ENCODE measurements around the gene MRPL22.
A peak's percentile ranks its signal among the peaks of the same experiment; 100 is the strongest.
"Not testable (repeated sequence)": the region's sequence is repeated elsewhere in the genome, so short reads cannot be mapped to it uniquely, and the experiment has no call there.

The MRPL22 gene

GRCh38 chr5:155004138-155004744 lies 63.4 kb downstream of the MRPL22 start:
- 93% methylated on average over 9 of the region's 11 CpGs for WGBS (ENCODE audit: insufficient coverage)
- H3K4me3 ChIP-seq (ENCODE audit: control insufficient read depth in 1 of 7, extremely low read depth in 1 of 7, insufficient read depth in 4 of 7, low read depth in 2 of 7, low read length in 6 of 7): no peak overlapping the region
- peak; percentile 27 to 51 (median 47) for DNase-seq
- no peaks in the 10 kb centered on the region for H3K27me3 ChIP-seq (replicated peaks in 2 of 5; ENCODE audit: control insufficient read depth in 4 of 5, insufficient read depth in 5 of 5, low read length in 4 of 5)
- no peaks in the 10 kb centered on the region for H3K4me1 ChIP-seq (ENCODE audit: control extremely low read depth in 1 of 4, control insufficient read depth in 4 of 4, insufficient read depth in 4 of 4, low read length in 3 of 4)
- POLR2A ChIA-PET: no interaction called here
- H3K9me3 ChIP-seq (ENCODE audit: control extremely low read depth in 1 of 5, control insufficient read depth in 4 of 5, insufficient read depth in 2 of 5, low read depth in 1 of 5, low read length in 4 of 5): peaks cover 0 to 5% (median 0%) of the 10 kb centered on the region in 5 experiments
- CTCF ChIA-PET: interaction anchor here (0.8 to 12.8 kb wide), 7 partner anchors 9 to 62 kb away, joined by 3 to 131 read pairs (median 4); no protein-coding TSS in a partner anchor
- H3K27ac ChIP-seq (ENCODE audit: insufficient read depth in 1 of 2, low read depth in 1 of 2, low read length in 2 of 2, poor library complexity in 1 of 2, severe bottlenecking in 2 of 2): no peak overlapping the region
- no peaks in the 10 kb centered on the region for H3K36me3 ChIP-seq (ENCODE audit: control insufficient read depth in 4 of 4, insufficient read depth in 4 of 4, low read length in 3 of 4)

DNA sequence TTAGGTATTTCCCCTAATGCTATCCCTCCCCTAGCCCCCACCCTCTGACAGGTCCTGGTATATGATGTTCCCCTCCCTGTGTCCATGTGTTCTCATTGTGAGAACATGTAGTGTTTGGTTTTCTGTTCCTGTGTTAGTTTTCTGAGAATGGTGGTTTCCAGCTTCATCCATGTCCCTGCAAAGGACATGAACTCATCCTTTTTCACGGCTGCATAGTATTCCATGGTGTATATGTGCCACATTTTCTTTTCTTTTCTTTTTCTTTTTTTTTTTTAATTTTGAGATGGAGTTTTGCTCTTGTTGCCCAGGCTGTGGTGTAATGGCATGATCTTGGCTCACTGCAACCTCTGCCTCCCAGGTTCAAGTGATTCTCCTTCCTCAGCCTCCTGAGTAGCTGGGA lies 65.4 kb downstream of the MRPL22 start:
- H3K27me3 ChIP-seq (replicated peaks in 2 of 5; ENCODE audit: control insufficient read depth in 4 of 5, insufficient read depth in 5 of 5, low read length in 4 of 5); H3K9me3 ChIP-seq (ENCODE audit: control extremely low read depth in 1 of 5, control insufficient read depth in 4 of 5, insufficient read depth in 2 of 5, low read depth in 1 of 5, low read length in 4 of 5); H3K36me3 ChIP-seq (ENCODE audit: control insufficient read depth in 4 of 4, insufficient read depth in 4 of 4, low read length in 3 of 4); DNase-seq; POLR2A ChIA-PET; H3K27ac ChIP-seq (ENCODE audit: insufficient read depth in 1 of 2, low read depth in 1 of 2, low read length in 2 of 2, poor library complexity in 1 of 2, severe bottlenecking in 2 of 2); H3K4me1 ChIP-seq (ENCODE audit: control extremely low read depth in 1 of 4, control insufficient read depth in 4 of 4, insufficient read depth in 4 of 4, low read length in 3 of 4); H3K4me3 ChIP-seq (ENCODE audit: control insufficient read depth in 1 of 7, extremely low read depth in 1 of 7, insufficient read depth in 4 of 7, low read depth in 2 of 7, low read length in 6 of 7): not testable (repeated sequence)
- CTCF ChIA-PET: interaction anchor here (1.1 to 12.8 kb wide), 2 partner anchors 35 to 45 kb away, joined by 4 to 131 read pairs; no protein-coding TSS in a partner anchor
- WGBS (ENCODE audit: insufficient coverage): no CpG with 5 or more reads among the region's 1 CpG

DNA sequence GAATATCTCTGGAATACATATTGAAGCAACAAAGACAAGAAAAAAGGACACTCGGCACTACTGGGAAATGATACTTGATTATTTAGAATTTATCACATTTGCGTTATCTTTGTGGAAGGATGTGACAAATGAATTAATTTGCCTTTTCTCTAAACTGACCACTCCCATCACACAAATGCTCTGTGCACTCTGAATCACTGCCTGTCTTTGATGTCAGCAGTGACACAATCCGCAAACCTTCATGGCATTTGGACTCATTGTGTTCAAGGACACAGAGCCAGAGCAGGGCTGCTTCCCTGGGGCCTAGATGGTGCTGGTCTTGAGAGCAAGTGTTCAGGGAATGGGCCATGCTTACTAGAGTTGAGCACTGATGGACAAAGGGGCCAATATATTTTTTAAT lies 67.8 kb downstream of the MRPL22 start:
- CTCF ChIA-PET: no interaction called here
- Histone ChIP-seq H3K27ac (ENCODE audit: insufficient read depth in 1 of 2, low read depth in 1 of 2, low read length in 2 of 2, poor library complexity in 1 of 2, severe bottlenecking in 2 of 2) (no peak overlapping the region), H3K27me3 (replicated peaks in 2 of 5; ENCODE audit: control insufficient read depth in 4 of 5, insufficient read depth in 5 of 5, low read length in 4 of 5) (peaks cover 0 to 4% (median 0%) of the 10 kb centered on the region in 5 experiments), H3K4me1 (ENCODE audit: control extremely low read depth in 1 of 4, control insufficient read depth in 4 of 4, insufficient read depth in 4 of 4, low read length in 3 of 4) (no peaks in the 10 kb centered on the region), H3K36me3 (ENCODE audit: control insufficient read depth in 4 of 4, insufficient read depth in 4 of 4, low read length in 3 of 4) (no peaks in the 10 kb centered on the region), H3K9me3 (ENCODE audit: control extremely low read depth in 1 of 5, control insufficient read depth in 4 of 5, insufficient read depth in 2 of 5, low read depth in 1 of 5, low read length in 4 of 5) (peaks cover 0 to 5% (median 0%) of the 10 kb centered on the region in 5 experiments), H3K4me3 (ENCODE audit: control insufficient read depth in 1 of 7, extremely low read depth in 1 of 7, insufficient read depth in 4 of 7, low read depth in 2 of 7, low read length in 6 of 7) (no peak overlapping the region)
- POLR2A ChIA-PET: no interaction called here
- no CpG with 5 or more reads among the region's 3 CpGs for WGBS (ENCODE audit: insufficient coverage)
- no peak for DNase-seq

GRCh38 chr5:155010881-155011280 lies 70.0 kb downstream of the MRPL22 start:
- Histone ChIP-seq H3K27me3 (replicated peaks in 2 of 5; ENCODE audit: control insufficient read depth in 4 of 5, insufficient read depth in 5 of 5, low read length in 4 of 5) (peaks cover 0 to 5% (median 0%) of the 10 kb centered on the region in 5 experiments), H3K4me1 (ENCODE audit: control extremely low read depth in 1 of 4, control insufficient read depth in 4 of 4, insufficient read depth in 4 of 4, low read length in 3 of 4) (no peaks in the 10 kb centered on the region), H3K36me3 (ENCODE audit: control insufficient read depth in 4 of 4, insufficient read depth in 4 of 4, low read length in 3 of 4) (no peaks in the 10 kb centered on the region), H3K27ac (ENCODE audit: insufficient read depth in 1 of 2, low read depth in 1 of 2, low read length in 2 of 2, poor library complexity in 1 of 2, severe bottlenecking in 2 of 2) (no peak overlapping the region), H3K4me3 (ENCODE audit: control insufficient read depth in 1 of 7, extremely low read depth in 1 of 7, insufficient read depth in 4 of 7, low read depth in 2 of 7, low read length in 6 of 7) (no peak overlapping the region), H3K9me3 (ENCODE audit: control extremely low read depth in 1 of 5, control insufficient read depth in 4 of 5, insufficient read depth in 2 of 5, low read depth in 1 of 5, low read length in 4 of 5) (peaks cover 0 to 4% (median 0%) of the 10 kb centered on the region in 5 experiments)
- POLR2A ChIA-PET: no interaction called here
- CTCF ChIA-PET: no interaction called here
- DNase-seq: no peak
- 92% methylated on average over 2 of the region's 3 CpGs for WGBS (ENCODE audit: insufficient coverage)

GRCh38 chr5:155013526-155013925 lies 72.7 kb downstream of the MRPL22 start, which contains the start of gene KIF4B:
TSS of gene KIF4B (plus strand) at chr5:155013755. CDS start at chr5:155013860, 105 bp downstream.
- ChIA-PET CTCF (no interaction called here), POLR2A (no interaction called here)
- Histone ChIP-seq H3K27ac (ENCODE audit: insufficient read depth in 1 of 2, low read depth in 1 of 2, low read length in 2 of 2, poor library complexity in 1 of 2, severe bottlenecking in 2 of 2) (no peak within 1 kb of the TSS), H3K4me1 (ENCODE audit: control extremely low read depth in 1 of 4, control insufficient read depth in 4 of 4, insufficient read depth in 4 of 4, low read length in 3 of 4) (no peaks in the 10 kb centered on the region), H3K4me3 (ENCODE audit: control insufficient read depth in 1 of 7, extremely low read depth in 1 of 7, insufficient read depth in 4 of 7, low read depth in 2 of 7, low read length in 6 of 7) (peak within 1 kb of the TSS in 1 of 7 experiments; percentile 31), H3K9me3 (ENCODE audit: control extremely low read depth in 1 of 5, control insufficient read depth in 4 of 5, insufficient read depth in 2 of 5, low read depth in 1 of 5, low read length in 4 of 5) (peaks cover 0 to 5% (median 0%) of the 10 kb centered on the region in 5 experiments), H3K36me3 (ENCODE audit: control insufficient read depth in 4 of 4, insufficient read depth in 4 of 4, low read length in 3 of 4) (no peaks in the 10 kb centered on the region), H3K27me3 (replicated peaks in 2 of 5; ENCODE audit: control insufficient read depth in 4 of 5, insufficient read depth in 5 of 5, low read length in 4 of 5) (peaks cover 0 to 7% (median 0%) of the 10 kb centered on the region in 5 experiments)
- no peak for DNase-seq
- 93% methylated on average over 9 of the region's 21 CpGs for WGBS (ENCODE audit: insufficient coverage)

DNA sequence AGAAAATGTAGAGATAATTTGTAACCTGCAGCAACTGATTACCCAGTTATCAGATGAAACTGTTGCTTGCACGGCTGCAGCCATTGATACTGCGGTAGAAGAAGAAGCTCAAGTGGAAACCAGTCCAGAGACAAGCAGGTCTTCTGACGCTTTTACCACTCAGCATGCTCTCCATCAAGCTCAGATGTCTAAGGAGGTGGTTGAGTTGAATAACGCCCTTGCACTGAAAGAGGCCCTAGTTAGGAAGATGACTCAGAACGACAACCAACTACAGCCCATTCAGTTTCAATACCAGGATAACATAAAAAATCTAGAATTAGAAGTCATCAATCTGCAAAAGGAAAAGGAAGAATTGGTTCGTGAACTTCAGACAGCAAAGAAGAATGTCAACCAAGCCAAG lies 74.4 kb downstream of the MRPL22 start:
- DNase-seq: no peak
- H3K4me3 ChIP-seq (ENCODE audit: control insufficient read depth in 1 of 7, extremely low read depth in 1 of 7, insufficient read depth in 4 of 7, low read depth in 2 of 7, low read length in 6 of 7): no peak overlapping the region
- peaks cover 0 to 5% (median 0%) of the 10 kb centered on the region in 5 experiments for H3K27me3 ChIP-seq (replicated peaks in 2 of 5; ENCODE audit: control insufficient read depth in 4 of 5, insufficient read depth in 5 of 5, low read length in 4 of 5)
- 75% methylated on average over 4 of the region's 6 CpGs for WGBS (ENCODE audit: insufficient coverage)
- peaks cover 0 to 5% (median 0%) of the 10 kb centered on the region in 5 experiments for H3K9me3 ChIP-seq (ENCODE audit: control extremely low read depth in 1 of 5, control insufficient read depth in 4 of 5, insufficient read depth in 2 of 5, low read depth in 1 of 5, low read length in 4 of 5)
- no peaks in the 10 kb centered on the region for H3K4me1 ChIP-seq (ENCODE audit: control extremely low read depth in 1 of 4, control insufficient read depth in 4 of 4, insufficient read depth in 4 of 4, low read length in 3 of 4)
- POLR2A ChIA-PET: no interaction called here
- H3K27ac ChIP-seq (ENCODE audit: insufficient read depth in 1 of 2, low read depth in 1 of 2, low read length in 2 of 2, poor library complexity in 1 of 2, severe bottlenecking in 2 of 2): no peak overlapping the region
- no peaks in the 10 kb centered on the region for H3K36me3 ChIP-seq (ENCODE audit: control insufficient read depth in 4 of 4, insufficient read depth in 4 of 4, low read length in 3 of 4)
- CTCF ChIA-PET: interaction anchor here (1.4 kb wide), 1 partner anchor 19 kb away, joined by 3 read pairs; no protein-coding TSS in a partner anchor

DNA sequence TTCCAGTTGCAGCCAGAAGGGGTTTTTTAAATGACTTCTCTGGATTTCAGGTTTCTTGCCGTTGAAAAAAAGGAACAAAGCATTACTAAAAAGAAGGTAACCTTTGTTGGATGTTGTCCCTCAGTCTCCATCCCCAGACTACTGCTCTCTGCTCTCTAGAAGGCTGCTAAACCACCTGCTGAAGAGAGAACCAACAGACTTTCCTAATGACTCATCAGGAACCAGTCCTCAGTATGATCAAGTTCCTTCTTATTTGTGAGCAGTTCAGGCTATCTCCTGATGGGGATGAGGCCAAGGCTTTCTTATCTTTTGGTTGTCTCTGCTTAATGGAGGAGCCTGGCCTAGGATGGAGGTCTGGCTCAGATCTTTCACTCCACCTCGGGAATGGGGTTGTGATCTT lies 76.7 kb downstream of the MRPL22 start:
- no peak overlapping the region for H3K4me3 ChIP-seq (ENCODE audit: control insufficient read depth in 1 of 7, extremely low read depth in 1 of 7, insufficient read depth in 4 of 7, low read depth in 2 of 7, low read length in 6 of 7)
- peak in 1 of 3 donors; percentile 19 for DNase-seq
- H3K27me3 ChIP-seq (replicated peaks in 2 of 5; ENCODE audit: control insufficient read depth in 4 of 5, insufficient read depth in 5 of 5, low read length in 4 of 5): peaks cover 0 to 5% (median 0%) of the 10 kb centered on the region in 5 experiments
- H3K36me3 ChIP-seq (ENCODE audit: control insufficient read depth in 4 of 4, insufficient read depth in 4 of 4, low read length in 3 of 4): no peaks in the 10 kb centered on the region
- CTCF ChIA-PET: no interaction called here
- peaks cover 0 to 5% (median 0%) of the 10 kb centered on the region in 5 experiments for H3K9me3 ChIP-seq (ENCODE audit: control extremely low read depth in 1 of 5, control insufficient read depth in 4 of 5, insufficient read depth in 2 of 5, low read depth in 1 of 5, low read length in 4 of 5)
- H3K27ac ChIP-seq (ENCODE audit: insufficient read depth in 1 of 2, low read depth in 1 of 2, low read length in 2 of 2, poor library complexity in 1 of 2, severe bottlenecking in 2 of 2): no peak overlapping the region
- no peaks in the 10 kb centered on the region for H3K4me1 ChIP-seq (ENCODE audit: control extremely low read depth in 1 of 4, control insufficient read depth in 4 of 4, insufficient read depth in 4 of 4, low read length in 3 of 4)
- POLR2A ChIA-PET: no interaction called here
- WGBS (ENCODE audit: insufficient coverage): 80% methylated on average over 1 of the region's 2 CpGs

Measured in common myeloid progenitor, CD34-positive (primary cell).